Endothelial cell of umbilical vein (primary cell): ENCODE measurements around the gene KHDC1L. TPM values are rescaled to one million over a fixed set of nuclear protein-coding genes. Genes with fewer than 3 reads are reported as not detected.
"Not testable (repeated sequence)": the region's sequence is repeated elsewhere in the genome, so short reads cannot be mapped to it uniquely, and the experiment has no call there.

Experiments used
- BruUV-seq: library from RNA; stranded (reverse); fragments of 400-500 nt; replicated peaks from 2 replicates; lab custom pipeline; 2021; lab: Mats Ljungman, UMichigan
- CTCF ChIA-PET: fragments of 300-600, 350-600 bp; sonication (Branson Sonifier 250); formaldehyde crosslinking; loops from one replicate; lab custom pipeline; 2021; ENCODE audit warnings: antibody characterized with exemption, inconsistent platforms; lab: Charles Lee
- POLR2A ChIA-PET: fragments of 300-600, 350-600 bp; sonication (Branson Sonifier 250); formaldehyde crosslinking; loops from one replicate; lab custom pipeline; 2021; ENCODE audit warnings: antibody characterized with exemption, inconsistent platforms; lab: Charles Lee
- DNase-seq: peaks from one replicate; pipeline ENCODE4 v3.0.0-alpha.2; 2011; ENCODE audit warnings: low read depth, low spot score
- FAIRE-seq: peaks from 2 replicates; lab custom pipeline; 2011; peaks lifted over from hg19 to GRCh38; lab: Jason Lieb, UNC
- H2AFZ ChIP-seq: 2 replicates; pipeline ENCODE4 v1.6.0; 2012; ENCODE audit warnings: low read depth, low read length, control low read depth, inconsistent platforms
- H3K27ac ChIP-seq: 2 replicates; pipeline ENCODE4 v1.5.1; 2011; ENCODE audit warnings: low read depth, mild to moderate bottlenecking, control low read depth, low read length, moderate library complexity; ENCODE audit not compliant: insufficient read depth
- H3K27me3 ChIP-seq, 2 experiments: 2 replicates each; pipeline versions ENCODE4 v1.6.0 to v1.6.1; 2011; ENCODE audit warnings: low read length in 2 of 2, mixed read lengths in 1 of 2; ENCODE audit not compliant: control insufficient read depth in 2 of 2, insufficient read depth in 2 of 2
- H3K36me3 ChIP-seq, 2 experiments: 2 replicates in 1 of 2; 3 replicates in 1 of 2; pipeline ENCODE4 v1.5.1; 2011; ENCODE audit warnings: low read length in 2 of 2, mild to moderate bottlenecking in 1 of 2, moderate library complexity in 1 of 2; ENCODE audit not compliant: control insufficient read depth in 2 of 2, insufficient read depth in 2 of 2; ENCODE audit errors: extremely low read depth in 1 of 2
- H3K4me1 ChIP-seq: 3 replicates; pipeline ENCODE4 v1.5.1; 2011; ENCODE audit warnings: mild to moderate bottlenecking, low read length; ENCODE audit not compliant: control insufficient read depth, insufficient read depth; ENCODE audit errors: extremely low read depth
- H3K4me2 ChIP-seq: 2 replicates; pipeline ENCODE4 v1.6.1; 2011; ENCODE audit warnings: low read length, control low read depth, mixed read lengths; ENCODE audit not compliant: insufficient read depth
- H3K4me3 ChIP-seq, 3 experiments: fragments of 200-600 bp in 1 of 3; sonication (generic), shearing (Covaris generic) in 1 of 3; replicated peaks in 1 of 3; 2 replicates each; pipeline ENCODE4 v1.5.1; 2011 to 2016; ENCODE audit warnings: control low read depth in 3 of 3, low read length in 3 of 3, mild to moderate bottlenecking in 2 of 3, inconsistent platforms in 1 of 3, low read depth in 1 of 3, moderate library complexity in 1 of 3; ENCODE audit not compliant: insufficient read depth in 1 of 3
- H3K79me2 ChIP-seq: 2 replicates; pipeline ENCODE4 v1.6.0; 2012; ENCODE audit warnings: low read length, inconsistent platforms; ENCODE audit not compliant: control insufficient read depth, insufficient read depth
- H3K9ac ChIP-seq: replicated peaks from 2 replicates; pipeline ENCODE3; 2011; ENCODE audit warnings: low read length, control low read depth; ENCODE audit not compliant: insufficient read depth; ENCODE audit errors: extremely low read depth
- H3K9me1 ChIP-seq: replicated peaks from 3 replicates; pipeline ENCODE4 v1.6.0; 2011; ENCODE audit warnings: mild to moderate bottlenecking, low read length; ENCODE audit not compliant: control insufficient read depth, insufficient read depth; ENCODE audit errors: extremely low read depth
- H3K9me3 ChIP-seq: replicated peaks from 2 replicates; pipeline ENCODE4 v1.5.1; 2012; ENCODE audit warnings: low read length, inconsistent platforms; ENCODE audit not compliant: control insufficient read depth, insufficient read depth
- H4K20me1 ChIP-seq: replicated peaks from 2 replicates; pipeline ENCODE3; 2011; ENCODE audit warnings: mild to moderate bottlenecking, low read length; ENCODE audit not compliant: control insufficient read depth, insufficient read depth; ENCODE audit errors: extremely low read depth
- EZH2 ChIP-seq: IDR thresholded peaks from 2 replicates; pipeline ENCODE4 v1.6.1; 2012; ENCODE audit warnings: borderline replicate concordance, low read depth, mild to moderate bottlenecking, moderate library complexity, low read length, inconsistent platforms; ENCODE audit not compliant: severe bottlenecking
- GATA2 ChIP-seq: IDR thresholded peaks from 2 replicates; pipeline ENCODE4 v1.7.0; 2011; ENCODE audit warnings: low read depth, mild to moderate bottlenecking, moderate library complexity, mixed read lengths, low read length; ENCODE audit not compliant: insufficient read length, insufficient read depth
- JUN ChIP-seq: IDR thresholded peaks from 2 replicates; pipeline ENCODE4 v1.6.1; 2011; ENCODE audit warnings: borderline replicate concordance, low read depth; ENCODE audit not compliant: insufficient read length, insufficient read depth
- POLR2A ChIP-seq: IDR thresholded peaks from 2 replicates; pipeline ENCODE4 v1.6.1; 2012; ENCODE audit warnings: low read depth, mild to moderate bottlenecking, control low read depth, low read length
- dilution Hi-C: fragments of 300-500 bp; cut with MboI; formaldehyde crosslinking; loops from one replicate; pipeline ENCODE4 v1.15.0; 2019; ENCODE audit warnings: low sequenced_read_pairs; ENCODE audit not compliant: extremely low pct_ligation_motif_present
- intact Hi-C: fragments of 100-400 bp; cut with micrococcal nuclease; formaldehyde crosslinking; loops from one replicate; pipeline ENCODE4 v1.10.0; 2022
- polyA plus RNA-seq, 4 experiments: library from polyadenylated mRNA; depleted of rRNA in 3 of 4; stranded (reverse) in 3 of 4; unstranded in 1 of 4; fragments of >200 nt; gene quantifications; 2 replicates each; pipeline versions ENCODE4 v1.2.1 to v1.2.3, GENCODE V29; 2011 to 2012; ENCODE audit warnings: missing spikeins in 1 of 4
- total RNA-seq: library from RNA; stranded (reverse); gene quantifications from 2 replicates; pipeline ENCODE4 v1.2.3, GENCODE V29; 2021
- TF ChIP-seq, protein P1 (sequence below): IDR thresholded peaks from 2 replicates; pipeline ENCODE4 v1.6.1; 2011; ENCODE audit not compliant: insufficient read depth, insufficient read length
- TF ChIP-seq, protein P2 (sequence below), 2 donors: IDR thresholded peaks; 1 replicate in 1 of 2; 2 replicates in 1 of 2; pipeline ENCODE4 v1.5.1; 2011; ENCODE audit warnings: low read length in 2 of 2, mild to moderate bottlenecking in 2 of 2, moderate library complexity in 2 of 2, control low read depth in 1 of 2, inconsistent platforms in 1 of 2, low read depth in 1 of 2; ENCODE audit not compliant: insufficient read depth in 1 of 2; ENCODE audit errors: extremely low read depth in 1 of 2

Gene KHDC1L
- total and polyA plus RNA-seq, 2 donors (not counting 3 experiments of a cell fraction or from before 2014, with no cell fraction given), result 0.15 TPM; not detected in 1

GRCh38 chr6:73234733-73235132 lies 9.4 kb upstream of the KHDC1L start:
- H3K4me2 ChIP-seq, result no peak overlapping the region
- no peaks in the 10 kb centered on the region for H4K20me1 ChIP-seq
- DNase-seq (no peak), FAIRE-seq (no peak)
- no peaks in the 10 kb centered on the region for H3K79me2 ChIP-seq
- intact Hi-C loops (no loop called here), dilution Hi-C loops (no loop called here)
- H3K4me1 ChIP-seq, result no peaks in the 10 kb centered on the region
- no TSS peak for BruUV-seq
- no peak overlapping the region for H3K4me3 ChIP-seq
- H3K9ac ChIP-seq, result no peak overlapping the region
- no peaks in the 10 kb centered on the region for H3K27me3 ChIP-seq
- no peaks in the 10 kb centered on the region for H3K36me3 ChIP-seq
- H3K9me1 ChIP-seq, result no peaks in the 10 kb centered on the region
- no peak overlapping the region for H2AFZ ChIP-seq
- POLR2A ChIA-PET, result no interaction called here
- no peaks in the 10 kb centered on the region for H3K9me3 ChIP-seq
- TF ChIP-seq POLR2A (no peak), GATA2 (no peak), JUN (no peak), EZH2 (no peak)
- TF ChIP-seq, protein P1, sequence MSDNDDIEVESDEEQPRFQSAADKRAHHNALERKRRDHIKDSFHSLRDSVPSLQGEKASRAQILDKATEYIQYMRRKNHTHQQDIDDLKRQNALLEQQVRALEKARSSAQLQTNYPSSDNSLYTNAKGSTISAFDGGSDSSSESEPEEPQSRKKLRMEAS, result no peak
- TF ChIP-seq, protein P2, sequence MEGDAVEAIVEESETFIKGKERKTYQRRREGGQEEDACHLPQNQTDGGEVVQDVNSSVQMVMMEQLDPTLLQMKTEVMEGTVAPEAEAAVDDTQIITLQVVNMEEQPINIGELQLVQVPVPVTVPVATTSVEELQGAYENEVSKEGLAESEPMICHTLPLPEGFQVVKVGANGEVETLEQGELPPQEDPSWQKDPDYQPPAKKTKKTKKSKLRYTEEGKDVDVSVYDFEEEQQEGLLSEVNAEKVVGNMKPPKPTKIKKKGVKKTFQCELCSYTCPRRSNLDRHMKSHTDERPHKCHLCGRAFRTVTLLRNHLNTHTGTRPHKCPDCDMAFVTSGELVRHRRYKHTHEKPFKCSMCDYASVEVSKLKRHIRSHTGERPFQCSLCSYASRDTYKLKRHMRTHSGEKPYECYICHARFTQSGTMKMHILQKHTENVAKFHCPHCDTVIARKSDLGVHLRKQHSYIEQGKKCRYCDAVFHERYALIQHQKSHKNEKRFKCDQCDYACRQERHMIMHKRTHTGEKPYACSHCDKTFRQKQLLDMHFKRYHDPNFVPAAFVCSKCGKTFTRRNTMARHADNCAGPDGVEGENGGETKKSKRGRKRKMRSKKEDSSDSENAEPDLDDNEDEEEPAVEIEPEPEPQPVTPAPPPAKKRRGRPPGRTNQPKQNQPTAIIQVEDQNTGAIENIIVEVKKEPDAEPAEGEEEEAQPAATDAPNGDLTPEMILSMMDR (IDR thresholded peaks at IDR 0.05; ENCODE audit: extremely low read depth in 1 of 2, insufficient read depth in 1 of 2, low read depth in 1 of 2, low read length in 2 of 2), result no peak
- CTCF ChIA-PET, result no interaction called here
- no peak overlapping the region for H3K27ac ChIP-seq

- H4K20me1 ChIP-seq, H3K79me2 ChIP-seq, H3K4me3 ChIP-seq, dilution Hi-C loops, H2AFZ ChIP-seq, H3K9me1 ChIP-seq, H3K27ac ChIP-seq, POLR2A ChIA-PET, H3K36me3 ChIP-seq, CTCF ChIA-PET, H3K27me3 ChIP-seq, intact Hi-C loops, BruUV-seq, H3K4me1 ChIP-seq, H3K9ac ChIP-seq, H3K4me2 ChIP-seq, FAIRE-seq, H3K9me3 ChIP-seq: not testable (repeated sequence)
- DNase-seq, result peak; percentile 25
Measured at GRCh38 chr6:73233971-73234370, 8.7 kb upstream of the KHDC1L start.
